ENCODE measurements around the gene USP32. TPM values are rescaled to one million over a fixed set of nuclear protein-coding genes. Genes with fewer than 3 reads are reported as not detected.
A peak's percentile ranks its signal among the peaks of the same experiment; 100 is the strongest.
"Not testable (repeated sequence)": the region's sequence is repeated elsewhere in the genome, so short reads cannot be mapped to it uniquely, and the experiment has no call there.

Gene USP32
- total RNA-seq = 100 to 1,000 TPM in 1 of 8 experiments, 10 to 100 TPM in 7; 29.3 to 187 (median 32.1) TPM

- peak; percentile 82 to 89 (median 87) for ATAC-seq (replicated peaks in 6 of 8)
- peak within 1 kb of the TSS; percentile 73 to 95 (median 86) for H3K4me3 ChIP-seq
- 0 to 4% (median 0%) methylated on average over 2 to 7 of the region's 68 CpGs; no CpG with 5 or more reads in 4 of the 10 experiments for WGBS, 10 experiments
- in situ Hi-C loops (cut with MboI; ENCODE audit: low pct_unique_long_range_greater_than_20kb in 2 of 9, low sequenced_read_pairs in 9 of 9, unreplicated experiment in 9 of 9) = no loop called here
- peak within 1 kb of the TSS; percentile 79 to 88 for H3K27ac ChIP-seq
- H3K4me1 ChIP-seq (replicated peaks in 1 of 2) = peaks cover 14 to 28% of the 10 kb centered on the region in 2 donors
Observed at GRCh38 chr17:60392042-60392844, at the start of gene USP32. Gene USP32 (minus strand): TSS chr17:60392133. CDS start chr17:60391939, 194 bp downstream.

- in situ Hi-C loops (cut with MboI; ENCODE audit: low pct_unique_long_range_greater_than_20kb in 2 of 9, low sequenced_read_pairs in 9 of 9, unreplicated experiment in 9 of 9) = loop anchor here in 5 of 9 experiments (25.0 kb wide), 2 partner anchors 202 to 302 kb away; partner anchors contain the start of gene CA4 (in 5 of the 5)
- WGBS, 10 experiments = 0 to 100% (median 43%) methylated on average over 1 to 2 of the region's 2 CpGs; no CpG with 5 or more reads in 1 of the 10 experiments
- Histone ChIP-seq H3K27ac (no peak overlapping the region), H3K4me1 (replicated peaks in 1 of 2) (peaks cover 5 to 10% of the 10 kb centered on the region in 2 donors), H3K4me3 (no peak overlapping the region)
- peak in 1 of 8 experiments; percentile 19 for ATAC-seq (replicated peaks in 6 of 8)
Observed at GRCh38 chr17:60439501-60439900, 47.6 kb upstream of the USP32 start.

DNA sequence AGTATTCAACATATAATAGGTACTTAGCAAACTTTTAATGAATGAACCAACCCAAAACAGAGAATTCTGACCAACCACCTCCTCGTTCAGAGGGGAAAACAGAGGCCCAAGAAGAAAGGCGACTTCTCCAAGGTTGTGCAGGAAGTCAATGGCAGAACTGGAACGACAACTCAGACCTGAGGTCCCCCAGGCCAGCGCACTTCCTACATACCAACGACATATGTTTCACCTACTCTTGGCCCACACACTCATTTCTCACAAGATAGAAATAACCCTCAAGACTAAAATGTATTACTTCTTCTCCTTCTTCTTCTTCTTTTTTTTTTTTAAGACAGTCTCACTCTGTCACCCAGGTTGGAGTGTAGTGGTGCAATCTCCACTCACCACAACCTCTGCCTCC is 44.7 kb upstream of the USP32 start:
- Histone ChIP-seq H3K4me1 (replicated peaks in 1 of 2) (no peaks in the 10 kb centered on the region), H3K4me3 (no peak overlapping the region), H3K27ac (no peak overlapping the region)
- WGBS, 10 experiments = 44 to 100% (median 74%) methylated on average over 2 to 5 of the region's 5 CpGs; no CpG with 5 or more reads in 2 of the 10 experiments
- no peak for ATAC-seq (replicated peaks in 6 of 8)
- in situ Hi-C loops (cut with MboI; ENCODE audit: low pct_unique_long_range_greater_than_20kb in 2 of 9, low sequenced_read_pairs in 9 of 9, unreplicated experiment in 9 of 9) = loop anchor here in 5 of 9 experiments (25.0 kb wide), 2 partner anchors 199 to 299 kb away; partner anchors contain the start of gene CA4 (in 5 of the 5)

DNA sequence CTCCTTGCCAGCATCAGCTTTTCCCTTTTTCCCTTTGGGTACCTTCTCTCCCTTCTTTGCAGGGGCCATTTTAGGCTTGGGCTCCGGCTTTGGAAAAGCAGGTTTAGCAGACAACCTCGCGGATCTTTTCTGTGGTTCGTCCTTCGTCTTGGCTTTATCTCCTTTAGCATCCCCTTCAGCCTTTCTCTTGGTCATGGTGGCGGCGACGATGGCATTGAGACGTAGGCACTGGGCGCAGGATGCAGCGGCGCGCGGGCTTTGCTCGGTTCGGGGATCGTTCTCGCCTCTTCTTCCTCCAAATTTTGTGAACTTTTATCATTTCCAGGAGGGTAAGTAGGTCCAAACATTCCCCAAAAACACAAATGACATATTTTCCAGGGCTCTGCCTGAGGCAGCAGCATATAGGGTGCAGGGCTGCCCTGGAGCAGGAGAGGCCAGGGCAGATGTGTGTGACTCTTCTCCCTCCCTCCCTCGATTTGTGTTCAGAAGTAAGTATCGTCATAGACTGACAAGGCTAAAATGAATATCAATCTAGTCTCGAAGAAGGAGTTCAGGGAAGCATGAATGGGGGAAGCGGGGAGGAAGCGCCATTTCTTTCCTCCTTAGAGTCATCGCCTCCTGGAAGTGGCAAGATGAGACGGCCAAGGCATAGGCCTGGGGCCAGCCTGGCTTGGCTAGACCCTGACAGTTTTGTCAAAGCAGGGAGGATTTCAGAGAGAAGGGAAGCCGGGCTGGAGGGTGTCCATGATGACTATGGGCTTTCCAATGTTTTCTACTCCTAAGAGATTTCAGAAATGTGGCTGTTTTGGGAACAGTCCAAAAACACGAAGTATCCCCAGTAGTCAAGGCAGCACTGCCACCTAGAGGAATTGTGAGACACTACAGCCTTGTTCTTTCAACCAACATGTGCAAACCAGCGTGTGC is 43.6 kb upstream of the USP32 start:
- ATAC-seq (replicated peaks in 6 of 8) = peak; percentile 66 to 86 (median 78)
- H3K4me1 ChIP-seq (replicated peaks in 1 of 2) = no peaks in the 10 kb centered on the region
- WGBS, 10 experiments = 53 to 100% (median 71%) methylated on average over 1 to 19 of the region's 28 CpGs; no CpG with 5 or more reads in 1 of the 10 experiments
- no peak overlapping the region for H3K27ac ChIP-seq
- no peak overlapping the region for H3K4me3 ChIP-seq
- in situ Hi-C loops (cut with MboI; ENCODE audit: low pct_unique_long_range_greater_than_20kb in 2 of 9, low sequenced_read_pairs in 9 of 9, unreplicated experiment in 9 of 9) = loop anchor here in 5 of 9 experiments (25.0 kb wide), 2 partner anchors 198 to 298 kb away; partner anchors contain the start of gene CA4 (in 5 of the 5)

GRCh38 chr17:60433021-60433997 is 41.4 kb upstream of the USP32 start:
- H3K4me3 ChIP-seq; H3K27ac ChIP-seq; ATAC-seq (replicated peaks in 6 of 8); H3K4me1 ChIP-seq (replicated peaks in 1 of 2): not testable (repeated sequence)
- in situ Hi-C loops (cut with MboI; ENCODE audit: low pct_unique_long_range_greater_than_20kb in 2 of 9, low sequenced_read_pairs in 9 of 9, unreplicated experiment in 9 of 9) = loop anchor here in 5 of 9 experiments (25.0 kb wide), 2 partner anchors 196 to 296 kb away; partner anchors contain the start of gene CA4 (in 5 of the 5)
- WGBS, 10 experiments = 23 to 100% (median 87%) methylated on average over 1 to 4 of the region's 4 CpGs; no CpG with 5 or more reads in 2 of the 10 experiments

- not testable (repeated sequence) for ATAC-seq (replicated peaks in 6 of 8); H3K4me3 ChIP-seq; H3K27ac ChIP-seq; H3K4me1 ChIP-seq (replicated peaks in 1 of 2)
- 20 to 100% (median 86%) methylated on average over 1 to 7 of the region's 7 CpGs; no CpG with 5 or more reads in 2 of the 10 experiments for WGBS, 10 experiments
- in situ Hi-C loops (cut with MboI; ENCODE audit: low pct_unique_long_range_greater_than_20kb in 2 of 9, low sequenced_read_pairs in 9 of 9, unreplicated experiment in 9 of 9) = loop anchor here in 5 of 9 experiments (25.0 kb wide), 2 partner anchors 193 to 293 kb away; partner anchors contain the start of gene CA4 (in 5 of the 5)
Observed at GRCh38 chr17:60430561-60430960, 38.6 kb upstream of the USP32 start.

GRCh38 chr17:60428491-60428890 is 36.6 kb upstream of the USP32 start:
- not testable (repeated sequence) for H3K27ac ChIP-seq; H3K4me3 ChIP-seq; H3K4me1 ChIP-seq (replicated peaks in 1 of 2); ATAC-seq (replicated peaks in 6 of 8)
- in situ Hi-C loops (cut with MboI; ENCODE audit: low pct_unique_long_range_greater_than_20kb in 2 of 9, low sequenced_read_pairs in 9 of 9, unreplicated experiment in 9 of 9) = loop anchor here in 5 of 9 experiments (25.0 kb wide), 2 partner anchors 191 to 291 kb away; partner anchors contain the start of gene CA4 (in 5 of the 5)
- WGBS, 10 experiments = 52 to 100% (median 76%) methylated on average over 1 to 6 of the region's 6 CpGs

DNA sequence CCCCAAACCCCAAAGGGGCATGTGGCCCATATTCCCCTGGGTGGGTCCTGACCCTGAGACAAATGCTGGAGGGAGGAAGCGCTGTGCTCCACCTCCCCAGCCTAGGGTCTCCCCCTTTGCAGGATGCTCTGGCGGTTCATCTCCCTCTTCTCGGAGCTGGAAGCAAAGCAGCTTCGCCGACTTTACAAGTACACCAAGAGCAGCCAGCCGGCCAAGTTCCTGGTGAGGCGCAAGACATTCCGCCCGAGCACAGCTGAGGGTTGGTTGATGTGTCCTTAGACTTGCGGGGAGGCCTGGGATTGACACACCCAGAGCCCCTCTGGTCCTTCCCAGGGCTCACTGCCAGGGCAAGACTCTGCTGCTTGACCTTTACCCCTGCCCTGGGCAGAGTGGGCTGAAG is 34.7 kb upstream of the USP32 start:
- Histone ChIP-seq H3K4me3 (no peak overlapping the region), H3K27ac (no peak overlapping the region), H3K4me1 (replicated peaks in 1 of 2) (no peaks in the 10 kb centered on the region)
- WGBS, 10 experiments = 100% methylated on average over 1 of the region's 10 CpGs; no CpG with 5 or more reads in 9 of the 10 experiments
- no peak for ATAC-seq (replicated peaks in 6 of 8)
- in situ Hi-C loops (cut with MboI; ENCODE audit: low pct_unique_long_range_greater_than_20kb in 2 of 9, low sequenced_read_pairs in 9 of 9, unreplicated experiment in 9 of 9) = loop anchor here in 5 of 9 experiments (25.0 kb wide), 2 partner anchors 189 to 289 kb away; partner anchors contain the start of gene CA4 (in 5 of the 5)

DNA sequence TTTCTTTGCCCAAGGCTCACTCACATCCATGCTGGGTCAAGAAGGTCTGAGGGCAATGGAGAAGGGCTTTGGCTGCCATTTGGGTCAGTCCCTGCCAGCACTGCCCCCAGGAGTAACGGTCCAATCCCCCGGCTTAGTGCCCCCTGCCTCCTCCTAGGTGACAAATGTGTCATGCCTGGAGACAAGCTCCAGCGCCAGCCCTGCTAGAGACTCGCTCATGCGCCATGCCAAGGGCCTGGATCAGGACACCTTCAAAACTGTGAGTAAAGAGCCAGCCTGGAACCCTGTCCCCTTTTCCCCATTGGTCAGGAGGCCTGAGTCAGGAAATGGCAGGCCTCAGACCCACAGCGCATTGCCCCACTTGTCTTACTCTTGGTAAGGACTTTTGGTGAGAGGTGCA is 33.7 kb upstream of the USP32 start:
- WGBS, 10 experiments = 87 to 100% methylated on average over 1 to 2 of the region's 6 CpGs; no CpG with 5 or more reads in 8 of the 10 experiments

GRCh38 chr17:60423865-60424264 is 31.9 kb upstream of the USP32 start:
- ATAC-seq (replicated peaks in 6 of 8) = no peak
- 40 to 86% (median 72%) methylated on average over 1 to 3 of the region's 3 CpGs; no CpG with 5 or more reads in 1 of the 10 experiments for WGBS, 10 experiments
- H3K4me1 ChIP-seq (replicated peaks in 1 of 2) = no peaks in the 10 kb centered on the region
- no peak overlapping the region for H3K4me3 ChIP-seq
- no peak overlapping the region for H3K27ac ChIP-seq
- in situ Hi-C loops (cut with MboI; ENCODE audit: low pct_unique_long_range_greater_than_20kb in 2 of 9, low sequenced_read_pairs in 9 of 9, unreplicated experiment in 9 of 9) = loop anchor here in 1 of 9 experiments (25.0 kb wide), 1 partner anchor 337 kb away; the partner anchor contains the start of gene HEATR6

More for the DNA sequence above, 33.7 kb upstream of the USP32 start:
- no peak for ATAC-seq (replicated peaks in 6 of 8)
- H3K27ac ChIP-seq = no peak overlapping the region
- no peaks in the 10 kb centered on the region for H3K4me1 ChIP-seq (replicated peaks in 1 of 2)
- in situ Hi-C loops (cut with MboI; ENCODE audit: low pct_unique_long_range_greater_than_20kb in 2 of 9, low sequenced_read_pairs in 9 of 9, unreplicated experiment in 9 of 9) = loop anchor here in 5 of 9 experiments (25.0 kb wide), 2 partner anchors 188 to 288 kb away; partner anchors contain the start of gene CA4 (in 5 of the 5)
- no peak overlapping the region for H3K4me3 ChIP-seq

DNA sequence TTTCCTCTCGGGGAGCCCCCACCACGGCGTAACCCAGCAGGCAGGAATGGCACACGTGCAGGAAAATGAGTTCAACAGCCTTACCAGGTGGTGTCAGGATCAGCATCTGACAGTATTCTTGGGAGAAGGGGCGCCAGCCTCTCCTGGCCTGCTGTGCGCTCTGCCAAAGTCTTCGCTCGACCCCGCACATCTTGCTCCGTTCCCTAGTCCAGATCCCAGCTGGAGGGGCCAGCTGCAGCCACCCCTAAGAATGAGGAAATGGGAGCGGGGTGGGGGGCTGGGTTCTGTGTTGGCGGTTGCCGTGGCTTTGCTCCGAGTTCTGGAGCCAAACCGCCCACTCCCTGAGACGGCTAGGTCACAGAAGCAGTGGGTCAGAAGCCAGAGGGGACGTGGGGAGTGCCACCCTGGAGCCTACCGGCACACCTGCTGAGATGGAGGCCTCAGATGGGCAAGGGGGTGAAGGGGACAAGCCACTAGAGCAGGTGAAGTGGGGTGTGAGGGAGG is 30.3 kb upstream of the USP32 start, which contains the start of gene CHCT1:
Gene CHCT1, plus strand, starts transcription at position 328 of the 504 bp plus-strand sequence. Its CDS starts 104 bp downstream, at position 432.
- no peaks in the 10 kb centered on the region for H3K4me1 ChIP-seq (replicated peaks in 1 of 2)
- WGBS, 10 experiments = 80 to 100% (median 100%) methylated on average over 1 to 7 of the region's 18 CpGs; no CpG with 5 or more reads in 5 of the 10 experiments
- no peak within 1 kb of the TSS for H3K27ac ChIP-seq
- peak within 1 kb of the TSS in 4 of 5 donors; percentile 24 to 42 (median 36) for H3K4me3 ChIP-seq
- ATAC-seq (replicated peaks in 6 of 8) = no peak
- in situ Hi-C loops (cut with MboI; ENCODE audit: low pct_unique_long_range_greater_than_20kb in 2 of 9, low sequenced_read_pairs in 9 of 9, unreplicated experiment in 9 of 9) = loop anchor here in 1 of 9 experiments (25.0 kb wide), 1 partner anchor 335 kb away; the partner anchor contains the start of gene HEATR6
